ENCODE data around the gene TMEM131L.
A peak's percentile ranks its signal among the peaks of the same experiment; 100 is the strongest.

Gene TMEM131L

GRCh38 chr4:153472122-153473037 lies 6.2 kb downstream of the TMEM131L start:
- H3K27ac Mint-ChIP-seq: peak overlapping the region; percentile 94 to 95

GRCh38 chr4:153474251-153474650 lies 8.1 kb downstream of the TMEM131L start:
- DNase-seq (no peak), ATAC-seq (replicated peaks) (no peak)
- no peaks in the 10 kb centered on the region for H3K27me3 Mint-ChIP-seq
- peaks cover 58% of the 10 kb centered on the region for H3K36me3 Mint-ChIP-seq (ENCODE audit: insufficient read depth)
- peak overlapping the region in 1 of 2 donors; percentile 31 for H3K4me3 Mint-ChIP-seq
- peak overlapping the region; percentile 59 to 62 for H3K27ac Mint-ChIP-seq
- no peaks in the 10 kb centered on the region for H3K9me3 Mint-ChIP-seq
- peaks cover 50 to 67% of the 10 kb centered on the region in 2 donors for H3K4me1 Mint-ChIP-seq (ENCODE audit: low read depth in 2 of 2)

More at GRCh38 chr4:153472122-153473037, 6.2 kb downstream of the TMEM131L start:
- Mint-ChIP-seq H3K27me3 (no peaks in the 10 kb centered on the region), H3K4me3 (peak overlapping the region; percentile 93 to 95), H3K36me3 (ENCODE audit: insufficient read depth) (peaks cover 60% of the 10 kb centered on the region), H3K9me3 (no peaks in the 10 kb centered on the region), H3K4me1 (ENCODE audit: low read depth in 2 of 2) (peaks cover 57 to 77% of the 10 kb centered on the region in 2 donors)
- DNase-seq (no peak), ATAC-seq (replicated peaks) (no peak)

GRCh38 chr4:153476829-153477574 lies 10.8 kb downstream of the TMEM131L start:
- Mint-ChIP-seq H3K4me3 (no peak overlapping the region), H3K36me3 (ENCODE audit: insufficient read depth) (peaks cover 69% of the 10 kb centered on the region), H3K4me1 (ENCODE audit: low read depth in 2 of 2) (peaks cover 39 to 53% of the 10 kb centered on the region in 2 donors), H3K9me3 (no peaks in the 10 kb centered on the region), H3K27ac (peak overlapping the region in 1 of 2 donors; percentile 72), H3K27me3 (no peaks in the 10 kb centered on the region)
- DNase-seq: no peak
- no peak for ATAC-seq (replicated peaks)

- peaks cover 58% of the 10 kb centered on the region for H3K36me3 Mint-ChIP-seq (ENCODE audit: insufficient read depth)
- no peak overlapping the region for H3K27ac Mint-ChIP-seq
- no peaks in the 10 kb centered on the region for H3K27me3 Mint-ChIP-seq
- ATAC-seq (replicated peaks) (no peak), DNase-seq (no peak)
- no peaks in the 10 kb centered on the region for H3K9me3 Mint-ChIP-seq
- H3K4me3 Mint-ChIP-seq: no peak overlapping the region
- peaks cover 31 to 46% of the 10 kb centered on the region in 2 donors for H3K4me1 Mint-ChIP-seq (ENCODE audit: low read depth in 2 of 2)
Observed at GRCh38 chr4:153479101-153479500, 12.9 kb downstream of the TMEM131L start.

GRCh38 chr4:153480704-153481103 lies 14.5 kb downstream of the TMEM131L start:
- peak overlapping the region in 1 of 2 donors; percentile 22 for H3K4me3 Mint-ChIP-seq
- no peaks in the 10 kb centered on the region for H3K27me3 Mint-ChIP-seq
- peaks cover 42% of the 10 kb centered on the region for H3K36me3 Mint-ChIP-seq (ENCODE audit: insufficient read depth)
- no peaks in the 10 kb centered on the region for H3K9me3 Mint-ChIP-seq
- peaks cover 29 to 40% of the 10 kb centered on the region in 2 donors for H3K4me1 Mint-ChIP-seq (ENCODE audit: low read depth in 2 of 2)
- peak; percentile 27 for ATAC-seq (replicated peaks)
- DNase-seq: no peak
- peak overlapping the region; percentile 44 to 93 for H3K27ac Mint-ChIP-seq

- ATAC-seq (replicated peaks) (no peak), DNase-seq (no peak)
- peaks cover 34 to 46% of the 10 kb centered on the region in 2 donors for H3K4me1 Mint-ChIP-seq (ENCODE audit: low read depth in 2 of 2)
- no peaks in the 10 kb centered on the region for H3K9me3 Mint-ChIP-seq
- H3K4me3 Mint-ChIP-seq: no peak overlapping the region
- H3K27me3 Mint-ChIP-seq: no peaks in the 10 kb centered on the region
- peak overlapping the region; percentile 44 to 93 for H3K27ac Mint-ChIP-seq
- peaks cover 39% of the 10 kb centered on the region for H3K36me3 Mint-ChIP-seq (ENCODE audit: insufficient read depth)
Observed at GRCh38 chr4:153481478-153481877, 15.3 kb downstream of the TMEM131L start.

GRCh38 chr4:153483432-153484418 lies 17.6 kb downstream of the TMEM131L start:
- Mint-ChIP-seq H3K36me3 (ENCODE audit: insufficient read depth) (peaks cover 42% of the 10 kb centered on the region), H3K27ac (peak overlapping the region in 1 of 2 donors; percentile 87), H3K9me3 (no peaks in the 10 kb centered on the region), H3K27me3 (no peaks in the 10 kb centered on the region), H3K4me3 (peak overlapping the region; percentile 44 to 47), H3K4me1 (ENCODE audit: low read depth in 2 of 2) (peaks cover 44 to 52% of the 10 kb centered on the region in 2 donors)
- DNase-seq (no peak), ATAC-seq (replicated peaks) (no peak)

- DNase-seq (no peak), ATAC-seq (replicated peaks) (no peak)
- no peak overlapping the region for H3K4me3 Mint-ChIP-seq
- peaks cover 34% of the 10 kb centered on the region for H3K36me3 Mint-ChIP-seq (ENCODE audit: insufficient read depth)
- H3K9me3 Mint-ChIP-seq: no peaks in the 10 kb centered on the region
- no peaks in the 10 kb centered on the region for H3K27me3 Mint-ChIP-seq
- peak overlapping the region in 1 of 2 donors; percentile 93 for H3K27ac Mint-ChIP-seq
- H3K4me1 Mint-ChIP-seq (ENCODE audit: low read depth in 2 of 2): peaks cover 46 to 62% of the 10 kb centered on the region in 2 donors
Observed at GRCh38 chr4:153485359-153485758, 19.2 kb downstream of the TMEM131L start.

- ATAC-seq (replicated peaks) (no peak), DNase-seq (no peak)
- peaks cover 31% of the 10 kb centered on the region for H3K36me3 Mint-ChIP-seq (ENCODE audit: insufficient read depth)
- no peaks in the 10 kb centered on the region for H3K9me3 Mint-ChIP-seq
- H3K27me3 Mint-ChIP-seq: no peaks in the 10 kb centered on the region
- H3K27ac Mint-ChIP-seq: peak overlapping the region in 1 of 2 donors; percentile 93
- H3K4me1 Mint-ChIP-seq (ENCODE audit: low read depth in 2 of 2): peaks cover 43 to 58% of the 10 kb centered on the region in 2 donors
- peak overlapping the region in 1 of 2 donors; percentile 40 for H3K4me3 Mint-ChIP-seq
Observed at GRCh38 chr4:153485860-153486259, 19.7 kb downstream of the TMEM131L start.

- H3K27ac Mint-ChIP-seq: peak overlapping the region; percentile 87 to 93
- ATAC-seq (replicated peaks) (no peak), DNase-seq (no peak)
- peaks cover 25% of the 10 kb centered on the region for H3K36me3 Mint-ChIP-seq (ENCODE audit: insufficient read depth)
- no peaks in the 10 kb centered on the region for H3K27me3 Mint-ChIP-seq
- H3K4me3 Mint-ChIP-seq: peak overlapping the region; percentile 65 to 78
- H3K4me1 Mint-ChIP-seq (ENCODE audit: low read depth in 2 of 2): peaks cover 42 to 60% of the 10 kb centered on the region in 2 donors
- no peaks in the 10 kb centered on the region for H3K9me3 Mint-ChIP-seq
Observed at GRCh38 chr4:153486281-153487151, 20.4 kb downstream of the TMEM131L start.

- no peaks in the 10 kb centered on the region for H3K27me3 Mint-ChIP-seq
- DNase-seq (peak; percentile 69 to 73 (median 70)), ATAC-seq (replicated peaks) (peak; percentile 74)
- H3K9me3 Mint-ChIP-seq: no peaks in the 10 kb centered on the region
- H3K4me3 Mint-ChIP-seq: peak overlapping the region; percentile 65 to 78
- peaks cover 28% of the 10 kb centered on the region for H3K36me3 Mint-ChIP-seq (ENCODE audit: insufficient read depth)
- peaks cover 44 to 65% of the 10 kb centered on the region in 2 donors for H3K4me1 Mint-ChIP-seq (ENCODE audit: low read depth in 2 of 2)
- H3K27ac Mint-ChIP-seq: peak overlapping the region; percentile 87 to 93
Observed at GRCh38 chr4:153488006-153488891, 22.1 kb downstream of the TMEM131L start.
